SK-N-MC (cell line): ENCODE results near the gene ERBB4.

Experiments used
- DNase-seq: peaks from one replicate; pipeline ENCODE4 v3.0.0-alpha.2; 2011; ENCODE audit warnings: low read depth, low spot score
- H3K27ac ChIP-seq: fragments of 200-600 bp; sonication (generic); 2 replicates; pipeline ENCODE4 v1.5.1; 2016; ENCODE audit warnings: mixed run types
- H3K36me3 ChIP-seq: fragments of 200-600 bp; sonication (generic); 2 replicates; pipeline ENCODE4 v1.6.1; 2017; ENCODE audit warnings: antibody characterized with exemption, low read length, mixed read lengths; ENCODE audit not compliant: insufficient read depth
- H3K4me3 ChIP-seq: fragments of 200-600 bp; sonication (generic); 2 replicates; pipeline ENCODE4 v1.5.1; 2016
- H3K9ac ChIP-seq: fragments of 200-600 bp; sonication (generic); 2 replicates; pipeline ENCODE4 v1.8.0; 2017; ENCODE audit warnings: mixed run types, mixed read lengths; ENCODE audit not compliant: insufficient read length
- H3K9me3 ChIP-seq: fragments of 200-600 bp; sonication (generic); 2 replicates; pipeline ENCODE4 v1.6.1; 2017; ENCODE audit warnings: low read depth, mild to moderate bottlenecking, antibody characterized with exemption, low read length, moderate library complexity, mixed read lengths
- EZH2 ChIP-seq: fragments of 200-600 bp; sonication (generic); IDR thresholded peaks from one replicate; pipeline ENCODE4 v1.6.1; 2017; ENCODE audit warnings: antibody characterized with exemption
- FOXP2 ChIP-seq: optimal IDR thresholded peaks from 2 replicates; pipeline ENCODE3; 2011; ENCODE audit warnings: mild to moderate bottlenecking, moderate library complexity; ENCODE audit not compliant: insufficient read depth; ENCODE audit errors: extremely low read length, control extremely low read depth
- POLR2AphosphoS5 ChIP-seq: IDR thresholded peaks from 2 replicates; pipeline ENCODE4 v1.6.1; 2012; ENCODE audit warnings: mild to moderate bottlenecking, low read depth, low read length, borderline replicate concordance

The ERBB4 gene

GRCh38 chr2:211390536-211391188 is 1147.9 kb downstream of the ERBB4 start:
- Histone ChIP-seq H3K9ac (no peak overlapping the region), H3K27ac (no peak overlapping the region), H3K36me3 (no peaks in the 10 kb centered on the region), H3K4me3 (no peak overlapping the region), H3K9me3 (no peaks in the 10 kb centered on the region)
- TF ChIP-seq POLR2AphosphoS5 (no peak), EZH2 (no peak), FOXP2 (no peak)
- no peak for DNase-seq

- Histone ChIP-seq H3K27ac (no peak overlapping the region), H3K4me3 (no peak overlapping the region)
- TF ChIP-seq FOXP2 (no peak), EZH2 (no peak), POLR2AphosphoS5 (no peak)
Observed at GRCh38 chr2:211387734-211388133, 1150.9 kb downstream of the ERBB4 start.

DNA sequence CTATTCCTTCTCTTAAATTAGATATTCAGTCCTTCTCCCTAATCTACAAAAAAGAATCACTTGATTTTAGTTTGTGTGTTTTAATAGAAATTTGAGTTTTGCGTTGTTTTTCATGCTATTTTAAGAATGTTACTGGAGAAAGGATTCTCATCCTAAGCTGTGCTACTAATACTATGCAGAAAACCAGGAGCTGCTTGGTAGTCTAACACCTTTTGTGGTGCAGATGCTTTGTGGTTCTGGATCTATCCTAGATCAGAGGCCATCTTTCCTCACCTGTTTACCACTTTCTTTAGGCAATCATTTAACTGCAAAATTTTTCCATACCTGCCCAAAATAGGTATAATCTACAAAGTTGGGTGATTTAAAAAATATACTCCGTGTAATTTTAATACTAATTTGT is 1158.6 kb downstream of the ERBB4 start:
- Histone ChIP-seq H3K36me3 (no peaks in the 10 kb centered on the region), H3K4me3 (no peak overlapping the region), H3K27ac (no peak overlapping the region), H3K9me3 (no peaks in the 10 kb centered on the region), H3K9ac (no peak overlapping the region)
- DNase-seq: no peak
- TF ChIP-seq EZH2 (no peak), POLR2AphosphoS5 (no peak), FOXP2 (no peak)

More at GRCh38 chr2:211387734-211388133, 1150.9 kb downstream of the ERBB4 start:
- H3K9ac ChIP-seq: no peak overlapping the region
- H3K9me3 ChIP-seq: no peaks in the 10 kb centered on the region
- DNase-seq: no peak
- H3K36me3 ChIP-seq: no peaks in the 10 kb centered on the region

- no peak overlapping the region for H3K9ac ChIP-seq
- no peak for DNase-seq
- H3K36me3 ChIP-seq: no peaks in the 10 kb centered on the region
- no peak for TF ChIP-seq FOXP2
- no peak for TF ChIP-seq POLR2AphosphoS5
- TF ChIP-seq EZH2: no peak
- no peaks in the 10 kb centered on the region for H3K9me3 ChIP-seq
- H3K27ac ChIP-seq: no peak overlapping the region
- H3K4me3 ChIP-seq: no peak overlapping the region
Observed at GRCh38 chr2:211376410-211376809, 1162.2 kb downstream of the ERBB4 start.

DNA sequence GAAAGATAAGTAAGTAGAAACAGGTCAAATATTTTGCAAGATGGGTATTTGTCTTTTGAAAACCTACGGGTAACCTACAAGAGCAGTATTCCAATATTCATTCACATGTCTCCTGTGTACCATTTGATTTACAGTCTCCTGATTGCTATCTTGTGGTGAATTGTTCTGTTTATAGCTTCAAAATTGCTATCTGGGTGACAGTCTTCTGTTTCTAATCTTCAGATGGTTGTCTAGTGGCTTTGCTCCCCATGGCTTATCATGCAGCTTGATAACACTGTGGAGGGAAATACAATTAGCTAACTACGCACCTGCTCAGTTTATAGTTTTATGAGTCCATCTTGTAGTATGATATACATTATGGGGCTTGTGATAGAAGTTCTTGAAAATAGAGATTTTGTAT is 1165.4 kb downstream of the ERBB4 start:
- H3K4me3 ChIP-seq: no peak overlapping the region
- H3K9ac ChIP-seq: no peak overlapping the region
- no peaks in the 10 kb centered on the region for H3K9me3 ChIP-seq
- H3K27ac ChIP-seq: no peak overlapping the region
- DNase-seq: no peak
- TF ChIP-seq FOXP2 (no peak), EZH2 (no peak), POLR2AphosphoS5 (no peak)
- H3K36me3 ChIP-seq: no peaks in the 10 kb centered on the region

DNA sequence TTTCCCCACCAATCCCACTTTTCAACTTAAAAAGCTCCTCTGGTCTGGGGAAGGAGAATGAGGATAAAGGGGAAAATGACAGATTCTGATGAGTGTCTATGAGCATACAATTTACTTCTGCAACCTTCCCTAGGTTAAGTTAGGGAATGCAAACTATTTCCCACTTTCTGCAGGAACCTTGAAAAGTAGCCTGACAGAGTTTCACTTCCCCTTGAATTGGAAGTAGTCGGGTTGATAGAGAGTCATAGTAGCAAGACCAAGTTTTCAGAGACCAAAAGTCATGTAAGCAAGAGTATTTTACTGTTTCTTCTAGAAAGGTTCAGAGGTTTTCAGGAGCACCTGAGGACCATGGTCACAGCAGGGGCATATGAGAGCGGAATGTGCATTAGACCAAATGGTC is 1167.1 kb downstream of the ERBB4 start:
- Histone ChIP-seq H3K27ac (no peak overlapping the region), H3K9me3 (no peaks in the 10 kb centered on the region), H3K36me3 (no peaks in the 10 kb centered on the region), H3K9ac (no peak overlapping the region), H3K4me3 (no peak overlapping the region)
- TF ChIP-seq POLR2AphosphoS5: no peak
- TF ChIP-seq FOXP2: no peak
- TF ChIP-seq EZH2: no peak
- no peak for DNase-seq

DNA sequence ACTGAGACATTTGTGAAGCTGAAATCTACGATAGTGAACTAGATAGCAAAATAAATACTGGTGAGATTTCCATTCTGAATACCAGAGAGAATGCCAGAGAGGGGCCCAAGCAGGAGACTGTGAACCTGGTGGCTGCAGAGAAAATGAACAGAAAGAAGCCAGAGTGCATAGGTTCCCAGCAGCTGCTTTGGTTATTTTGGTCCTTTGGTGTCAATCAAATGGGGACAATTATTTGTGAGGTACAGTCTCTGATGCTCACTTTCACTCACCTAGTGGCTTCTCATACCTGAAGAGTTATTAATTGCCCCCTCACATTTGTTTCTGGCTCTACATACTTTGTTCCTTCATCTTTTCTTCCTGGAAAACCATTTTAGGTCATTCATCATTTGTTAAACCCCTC is 1170.1 kb downstream of the ERBB4 start:
- H3K4me3 ChIP-seq: no peak overlapping the region
- H3K9me3 ChIP-seq: no peaks in the 10 kb centered on the region
- no peak for DNase-seq
- no peaks in the 10 kb centered on the region for H3K36me3 ChIP-seq
- no peak overlapping the region for H3K27ac ChIP-seq
- no peak overlapping the region for H3K9ac ChIP-seq
- no peak for TF ChIP-seq POLR2AphosphoS5
- TF ChIP-seq FOXP2: no peak
- TF ChIP-seq EZH2: no peak

GRCh38 chr2:211367711-211368110 is 1170.9 kb downstream of the ERBB4 start:
- no peak overlapping the region for H3K4me3 ChIP-seq
- H3K9me3 ChIP-seq: no peaks in the 10 kb centered on the region
- no peak overlapping the region for H3K27ac ChIP-seq
- no peak for TF ChIP-seq POLR2AphosphoS5
- no peak for TF ChIP-seq EZH2
- no peak for TF ChIP-seq FOXP2
- no peaks in the 10 kb centered on the region for H3K36me3 ChIP-seq
- no peak overlapping the region for H3K9ac ChIP-seq
- DNase-seq: no peak

DNA sequence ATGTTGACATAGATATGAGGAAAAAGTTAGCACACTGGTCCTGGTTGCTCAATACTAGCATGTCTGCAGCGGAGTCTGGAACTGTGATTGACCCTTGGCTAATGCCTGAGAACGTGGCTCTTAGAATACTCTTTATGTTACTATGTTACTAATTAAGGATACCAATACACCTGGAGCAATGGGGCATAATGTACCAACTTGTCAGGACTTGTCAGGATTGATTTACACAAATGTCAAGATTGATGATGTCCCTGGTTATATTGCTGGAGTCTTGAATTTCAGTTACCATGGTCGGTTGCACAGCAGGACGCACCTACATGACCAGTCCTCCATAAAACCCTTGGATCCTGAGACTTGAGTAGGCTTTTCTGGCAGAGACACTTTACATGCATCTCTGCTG is 1171.3 kb downstream of the ERBB4 start:
- DNase-seq: no peak
- Histone ChIP-seq H3K27ac (no peak overlapping the region), H3K9ac (no peak overlapping the region), H3K36me3 (no peaks in the 10 kb centered on the region), H3K4me3 (no peak overlapping the region), H3K9me3 (no peaks in the 10 kb centered on the region)
- TF ChIP-seq POLR2AphosphoS5 (no peak), EZH2 (no peak), FOXP2 (no peak)
